Smooth muscle cell (in vitro differentiated cells): ENCODE results near the gene TRNAU1AP. TPM values are rescaled to one million over a fixed set of nuclear protein-coding genes. Genes with fewer than 3 reads are reported as not detected.
"Not testable (repeated sequence)": the region's sequence is repeated elsewhere in the genome, so short reads cannot be mapped to it uniquely, and the experiment has no call there.

Experiments
- DNase-seq: peaks from one replicate; lab custom pipeline; 2025; ENCODE audit not compliant: unreplicated experiment; lab: John Stamatoyannopoulos, UW
- H2AFZ ChIP-seq: fragments of 200-600 bp; sonication (generic); 2 replicates; pipeline ENCODE4 v1.6.0; 2016; ENCODE audit warnings: antibody characterized with exemption, low read depth, mild to moderate bottlenecking
- H3F3A ChIP-seq: fragments of 200-600 bp; sonication (generic); 2 replicates; pipeline ENCODE4 v1.6.0; 2017; ENCODE audit warnings: antibody characterized with exemption, low read depth
- H3K27ac ChIP-seq: fragments of 200-600 bp; sonication (generic); 2 replicates; pipeline ENCODE4 v1.5.1; 2016; ENCODE audit warnings: low read depth, mild to moderate bottlenecking
- H3K27me3 ChIP-seq: fragments of 200-600 bp; sonication (generic); 2 replicates; pipeline ENCODE4 v1.6.1; 2016; ENCODE audit warnings: low read depth, mild to moderate bottlenecking
- H3K36me3 ChIP-seq: fragments of 200-600 bp; sonication (generic); 2 replicates; pipeline ENCODE4 v1.5.1; 2016; ENCODE audit warnings: low read depth
- H3K4me1 ChIP-seq: fragments of 200-600 bp; sonication (generic); 2 replicates; pipeline ENCODE4 v1.5.1; 2016; ENCODE audit warnings: low read depth
- H3K4me2 ChIP-seq: fragments of 200-600 bp; sonication (generic); 2 replicates; pipeline ENCODE4 v1.6.0; 2016; ENCODE audit warnings: mild to moderate bottlenecking
- H3K4me3 ChIP-seq: fragments of 200-600 bp; sonication (generic); 2 replicates; pipeline ENCODE4 v1.5.1; 2016; ENCODE audit warnings: mild to moderate bottlenecking
- H3K79me2 ChIP-seq: fragments of 200-600 bp; sonication (generic); 2 replicates; pipeline ENCODE4 v1.6.0; 2016; ENCODE audit warnings: low read depth, mild to moderate bottlenecking
- H3K9ac ChIP-seq: fragments of 200-600 bp; sonication (generic); 2 replicates; pipeline ENCODE4 v1.6.0; 2016; ENCODE audit warnings: low read depth
- H3K9me3 ChIP-seq: fragments of 200-600 bp; sonication (generic); replicated peaks from 2 replicates; pipeline ENCODE4 v1.5.1; 2016; ENCODE audit warnings: low read depth
- H4K20me1 ChIP-seq: fragments of 200-600 bp; sonication (generic); 2 replicates; pipeline ENCODE4 v1.6.0; 2016; ENCODE audit warnings: low read depth
- CTCF ChIP-seq: fragments of 200-600 bp; sonication (generic); IDR thresholded peaks from 2 replicates; pipeline ENCODE4 v1.5.1; 2017; ENCODE audit warnings: borderline replicate concordance, mild to moderate bottlenecking, antibody characterized with exemption; ENCODE audit not compliant: insufficient read depth, poor library complexity, severe bottlenecking
- WGBS: methylation state at CpG from one replicate; pipeline ENCODE4 v1.1.7; 2016; ENCODE audit warnings: low lambda C conversion rate; 5-methylcytosine and 5-hydroxymethylcytosine counted together
- polyA plus RNA-seq: library from polyadenylated mRNA; unstranded; fragments of >200 nt; fragmentation: Nextera tagmentation; extraction: Ambion mirVana; gene quantifications from 2 replicates; pipeline ENCODE4 v1.2.1, GENCODE V29; 2016
- total RNA-seq: library from RNA; depleted of rRNA; stranded (reverse); fragments of >200 nt; gene quantifications from 2 replicates; pipeline ENCODE4 v1.2.3, GENCODE V29; 2014

Gene TRNAU1AP
- total and polyA plus RNA-seq, 2 experiments from 2014 or later = 12.0 to 13.8 TPM

- 98% methylated on average over 7 of the region's 7 CpGs for WGBS
- no peak for TF ChIP-seq CTCF
- Histone ChIP-seq H3K9ac (no peak overlapping the region), H2AFZ (no peak overlapping the region), H3K9me3 (no peaks in the 10 kb centered on the region), H3K4me2 (no peak overlapping the region), H3F3A (no peaks in the 10 kb centered on the region), H4K20me1 (no peaks in the 10 kb centered on the region), H3K36me3 (peaks cover 23% of the 10 kb centered on the region), H3K4me1 (no peaks in the 10 kb centered on the region), H3K4me3 (no peak overlapping the region), H3K27me3 (no peaks in the 10 kb centered on the region), H3K27ac (no peak overlapping the region), H3K79me2 (no peaks in the 10 kb centered on the region)
- no peak for DNase-seq
These were observed 12.2 kb downstream of the TRNAU1AP start for GRCh38 chr1:28565040-28565439.

- no peak for TF ChIP-seq CTCF
- H3K4me2 ChIP-seq = no peak overlapping the region
- no peak overlapping the region for H3K27ac ChIP-seq
- no peaks in the 10 kb centered on the region for H3F3A ChIP-seq
- no peaks in the 10 kb centered on the region for H3K79me2 ChIP-seq
- H3K9ac ChIP-seq = no peak overlapping the region
- no peaks in the 10 kb centered on the region for H4K20me1 ChIP-seq
- 96% methylated on average over 6 of the region's 6 CpGs for WGBS
- no peak overlapping the region for H3K4me3 ChIP-seq
- H3K27me3 ChIP-seq = no peaks in the 10 kb centered on the region
- H3K4me1 ChIP-seq = no peaks in the 10 kb centered on the region
- no peak for DNase-seq
- no peaks in the 10 kb centered on the region for H3K9me3 ChIP-seq
- H3K36me3 ChIP-seq = peaks cover 19% of the 10 kb centered on the region
- H2AFZ ChIP-seq = no peak overlapping the region
These were observed 12.8 kb downstream of the TRNAU1AP start for GRCh38 chr1:28565726-28566125.

GRCh38 chr1:28566931-28567330, 14.0 kb downstream of the TRNAU1AP start:
- H3K79me2 ChIP-seq = no peaks in the 10 kb centered on the region
- no peak for TF ChIP-seq CTCF
- peaks cover 12% of the 10 kb centered on the region for H3K36me3 ChIP-seq
- no peak overlapping the region for H2AFZ ChIP-seq
- no peaks in the 10 kb centered on the region for H3K27me3 ChIP-seq
- no peaks in the 10 kb centered on the region for H3K9me3 ChIP-seq
- H3K27ac ChIP-seq = no peak overlapping the region
- no peak overlapping the region for H3K9ac ChIP-seq
- no peaks in the 10 kb centered on the region for H4K20me1 ChIP-seq
- 98% methylated on average over 2 of the region's 2 CpGs for WGBS
- no peak for DNase-seq
- H3F3A ChIP-seq = no peaks in the 10 kb centered on the region
- no peak overlapping the region for H3K4me2 ChIP-seq
- H3K4me3 ChIP-seq = no peak overlapping the region
- H3K4me1 ChIP-seq = no peaks in the 10 kb centered on the region

- Histone ChIP-seq H4K20me1 (no peaks in the 10 kb centered on the region), H3K4me2 (no peak overlapping the region), H3K4me1 (no peaks in the 10 kb centered on the region), H3F3A (peaks cover 4% of the 10 kb centered on the region), H2AFZ (no peak overlapping the region), H3K4me3 (no peak overlapping the region), H3K27ac (no peak overlapping the region), H3K27me3 (no peaks in the 10 kb centered on the region), H3K9me3 (no peaks in the 10 kb centered on the region), H3K79me2 (no peaks in the 10 kb centered on the region), H3K9ac (no peak overlapping the region), H3K36me3 (no peaks in the 10 kb centered on the region)
- WGBS = 100% methylated on average over 4 of the region's 4 CpGs
- no peak for DNase-seq
- TF ChIP-seq CTCF = no peak
These were observed 19.0 kb downstream of the TRNAU1AP start for GRCh38 chr1:28571911-28572310.

- not testable (repeated sequence) for H3K79me2 ChIP-seq, H3K36me3 ChIP-seq, H3K4me2 ChIP-seq, H3K27me3 ChIP-seq, H3F3A ChIP-seq, H2AFZ ChIP-seq, H3K4me1 ChIP-seq, DNase-seq, H3K9ac ChIP-seq, H3K4me3 ChIP-seq, H4K20me1 ChIP-seq, H3K9me3 ChIP-seq, H3K27ac ChIP-seq
- WGBS = 87% methylated on average over 12 of the region's 12 CpGs
These were observed 20.0 kb downstream of the TRNAU1AP start for GRCh38 chr1:28572891-28573290.
